ENCODE results near the gene KPNA6.

The KPNA6 gene

DNA sequence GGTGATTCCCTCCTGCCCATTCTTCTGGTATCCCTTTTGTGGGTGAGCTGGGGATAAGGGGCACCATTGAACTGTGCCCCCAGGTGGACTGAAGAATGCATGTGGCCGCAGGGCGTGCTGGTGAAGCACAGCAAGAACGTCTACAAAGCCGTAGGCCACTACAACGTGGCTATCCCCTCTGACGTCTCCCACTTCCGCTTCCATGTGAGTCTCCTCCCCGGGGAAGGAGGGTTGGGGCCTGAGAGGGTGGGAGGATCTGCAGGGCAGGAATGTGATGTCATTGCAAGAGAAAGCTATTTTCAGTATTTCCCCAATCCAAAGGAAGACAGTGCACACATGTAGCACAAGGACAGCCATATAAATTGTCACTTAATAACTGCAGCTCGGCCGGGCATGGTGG, 7.5 kb upstream of the KPNA6 start:
- Histone ChIP-seq H4K20me1 (ENCODE audit: insufficient read depth, low read length) (no peaks in the 10 kb centered on the region), H3K4me3 (ENCODE audit: low read length) (no peak overlapping the region), H3K36me3 (replicated peaks; ENCODE audit: insufficient read depth, low read length) (no peaks in the 10 kb centered on the region; the same call in 1 of the 2 replicates), H3K27ac (ENCODE audit: low read length) (no peak overlapping the region), H3K4me1 (ENCODE audit: low read length) (no peaks in the 10 kb centered on the region), H3K27me3 (replicated peaks; ENCODE audit: insufficient read depth, low read length) (no peaks in the 10 kb centered on the region), H3F3A (ENCODE audit: insufficient read depth, low read length) (no peaks in the 10 kb centered on the region), H3K4me2 (ENCODE audit: low read depth, low read length) (no peak overlapping the region), H2AFZ (ENCODE audit: low read length) (no peak overlapping the region), H3K79me2 (ENCODE audit: low read length) (no peaks in the 10 kb centered on the region), H3K9ac (ENCODE audit: low read length) (no peak overlapping the region), H3K9me3 (replicated peaks; ENCODE audit: insufficient read depth, low read length) (no peaks in the 10 kb centered on the region), H3K9me2 (replicated peaks; ENCODE audit: insufficient read depth, low read length) (no peaks in the 10 kb centered on the region)
- DNase-seq: no peak
- TF ChIP-seq, protein P1, sequence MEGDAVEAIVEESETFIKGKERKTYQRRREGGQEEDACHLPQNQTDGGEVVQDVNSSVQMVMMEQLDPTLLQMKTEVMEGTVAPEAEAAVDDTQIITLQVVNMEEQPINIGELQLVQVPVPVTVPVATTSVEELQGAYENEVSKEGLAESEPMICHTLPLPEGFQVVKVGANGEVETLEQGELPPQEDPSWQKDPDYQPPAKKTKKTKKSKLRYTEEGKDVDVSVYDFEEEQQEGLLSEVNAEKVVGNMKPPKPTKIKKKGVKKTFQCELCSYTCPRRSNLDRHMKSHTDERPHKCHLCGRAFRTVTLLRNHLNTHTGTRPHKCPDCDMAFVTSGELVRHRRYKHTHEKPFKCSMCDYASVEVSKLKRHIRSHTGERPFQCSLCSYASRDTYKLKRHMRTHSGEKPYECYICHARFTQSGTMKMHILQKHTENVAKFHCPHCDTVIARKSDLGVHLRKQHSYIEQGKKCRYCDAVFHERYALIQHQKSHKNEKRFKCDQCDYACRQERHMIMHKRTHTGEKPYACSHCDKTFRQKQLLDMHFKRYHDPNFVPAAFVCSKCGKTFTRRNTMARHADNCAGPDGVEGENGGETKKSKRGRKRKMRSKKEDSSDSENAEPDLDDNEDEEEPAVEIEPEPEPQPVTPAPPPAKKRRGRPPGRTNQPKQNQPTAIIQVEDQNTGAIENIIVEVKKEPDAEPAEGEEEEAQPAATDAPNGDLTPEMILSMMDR (IDR thresholded peaks at IDR 0.05; ENCODE audit: low read length): no peak
- no peak for TF ChIP-seq EZH2 (optimal IDR thresholded peaks at IDR 0.05; ENCODE audit: low read depth, low read length)
- TF ChIP-seq EZH2phosphoT487 (IDR thresholded peaks at IDR 0.05; ENCODE audit: low read length): no peak

DNA sequence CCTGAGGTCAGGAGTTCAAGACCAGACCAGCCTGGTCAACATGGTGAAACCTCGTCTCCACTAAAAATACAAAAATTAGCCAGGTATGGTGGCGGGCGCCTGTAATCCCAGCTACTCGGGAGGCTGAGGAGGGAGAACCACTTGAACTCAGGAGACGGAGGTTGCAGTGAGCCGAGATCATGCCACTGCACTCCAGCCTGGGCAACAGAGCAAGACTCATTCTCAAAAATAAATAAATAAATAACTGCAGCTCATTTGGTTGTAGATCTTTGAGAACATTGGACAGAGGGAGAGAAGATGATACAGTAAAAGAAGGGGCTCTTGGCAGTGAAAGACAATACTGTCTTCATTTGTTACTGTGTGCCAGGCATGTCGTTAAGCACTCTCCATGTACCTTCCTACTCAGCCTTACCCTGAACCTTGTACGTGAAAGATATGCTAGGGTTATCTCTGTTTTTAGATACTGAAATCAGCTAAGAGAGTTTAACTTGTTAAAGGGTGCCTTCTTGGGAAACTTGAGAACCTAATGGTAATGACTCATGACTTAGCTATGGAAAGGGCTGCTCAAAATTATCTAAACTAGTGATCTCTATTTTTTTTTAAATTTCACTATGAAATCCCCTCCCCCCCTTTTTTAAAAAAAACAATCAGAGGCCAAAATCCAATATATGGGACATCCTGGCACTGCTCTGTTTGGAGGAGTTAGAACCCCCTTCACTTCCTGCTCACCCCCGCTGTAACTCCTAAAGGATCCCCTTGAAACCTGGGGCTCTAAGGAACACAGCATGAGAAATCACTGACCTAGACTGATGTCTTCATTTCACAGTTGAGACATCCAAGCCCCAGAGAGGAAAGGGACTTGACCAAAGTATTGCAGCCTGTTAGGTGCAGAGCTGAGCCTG, 6.8 kb upstream of the KPNA6 start:
- Histone ChIP-seq H3K4me1 (ENCODE audit: low read length) (no peaks in the 10 kb centered on the region), H3K9ac (ENCODE audit: low read length) (no peak overlapping the region), H3K9me2 (replicated peaks; ENCODE audit: insufficient read depth, low read length) (no peaks in the 10 kb centered on the region), H3K79me2 (ENCODE audit: low read length) (no peaks in the 10 kb centered on the region), H4K20me1 (ENCODE audit: insufficient read depth, low read length) (no peaks in the 10 kb centered on the region), H3K4me3 (ENCODE audit: low read length) (no peak overlapping the region), H3K4me2 (ENCODE audit: low read depth, low read length) (no peak overlapping the region), H2AFZ (ENCODE audit: low read length) (no peak overlapping the region), H3K9me3 (replicated peaks; ENCODE audit: insufficient read depth, low read length) (no peaks in the 10 kb centered on the region), H3K36me3 (replicated peaks; ENCODE audit: insufficient read depth, low read length) (no peaks in the 10 kb centered on the region; the same call in 1 of the 2 replicates), H3K27me3 (replicated peaks; ENCODE audit: insufficient read depth, low read length) (no peaks in the 10 kb centered on the region), H3K27ac (ENCODE audit: low read length) (no peak overlapping the region), H3F3A (ENCODE audit: insufficient read depth, low read length) (no peaks in the 10 kb centered on the region)
- TF ChIP-seq EZH2 (optimal IDR thresholded peaks at IDR 0.05; ENCODE audit: low read depth, low read length) (no peak), EZH2phosphoT487 (IDR thresholded peaks at IDR 0.05; ENCODE audit: low read length) (no peak)
- TF ChIP-seq, protein P1 (IDR thresholded peaks at IDR 0.05; ENCODE audit: low read length): no peak
- DNase-seq: no peak

DNA sequence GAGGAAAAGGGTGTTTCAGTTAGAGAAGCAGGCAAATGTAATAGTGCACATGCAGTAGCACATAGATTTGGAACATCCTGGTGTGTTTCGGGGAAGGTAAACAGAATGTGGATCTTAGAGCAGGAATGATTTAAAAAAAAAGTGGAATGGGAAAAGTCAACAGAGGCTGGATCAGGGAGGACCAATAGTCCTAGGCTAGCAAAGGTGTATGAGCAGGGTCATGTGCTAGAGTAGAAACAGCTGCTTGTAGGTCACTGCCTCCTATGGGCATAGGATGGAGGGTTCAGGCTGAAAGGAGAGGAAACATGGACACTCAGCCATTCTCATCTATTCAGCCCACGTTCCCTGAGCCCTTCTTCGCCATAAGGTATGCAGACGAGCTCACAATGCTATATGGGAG, 3.7 kb upstream of the KPNA6 start:
- Histone ChIP-seq H3K9me2 (replicated peaks; ENCODE audit: insufficient read depth, low read length) (no peaks in the 10 kb centered on the region), H3F3A (ENCODE audit: insufficient read depth, low read length) (peaks cover 11% of the 10 kb centered on the region), H3K4me3 (ENCODE audit: low read length) (no peak overlapping the region), H3K79me2 (ENCODE audit: low read length) (peaks cover 13% of the 10 kb centered on the region), H3K4me2 (ENCODE audit: low read depth, low read length) (no peak overlapping the region), H3K9ac (ENCODE audit: low read length) (no peak overlapping the region), H3K36me3 (replicated peaks; ENCODE audit: insufficient read depth, low read length) (no peaks in the 10 kb centered on the region), H3K27ac (ENCODE audit: low read length) (no peak overlapping the region), H3K9me3 (replicated peaks; ENCODE audit: insufficient read depth, low read length) (no peaks in the 10 kb centered on the region), H3K27me3 (replicated peaks; ENCODE audit: insufficient read depth, low read length) (no peaks in the 10 kb centered on the region), H2AFZ (ENCODE audit: low read length) (no peak overlapping the region), H4K20me1 (ENCODE audit: insufficient read depth, low read length) (no peaks in the 10 kb centered on the region), H3K4me1 (ENCODE audit: low read length) (no peaks in the 10 kb centered on the region)
- no peak for DNase-seq
- TF ChIP-seq, protein P1 (IDR thresholded peaks at IDR 0.05; ENCODE audit: low read length): no peak
- no peak for TF ChIP-seq EZH2phosphoT487 (IDR thresholded peaks at IDR 0.05; ENCODE audit: low read length)
- no peak for TF ChIP-seq EZH2 (optimal IDR thresholded peaks at IDR 0.05; ENCODE audit: low read depth, low read length)
